Breast epithelium (tissue), 4 donors: ENCODE data around the gene ITPKB. TPM values are rescaled to one million over a fixed set of nuclear protein-coding genes. Genes with fewer than 3 reads are reported as not detected.
A peak's percentile ranks its signal among the peaks of the same experiment; 100 is the strongest.

ENCODE experiments used
- DNase-seq, 2 donors: peaks; one replicate each; pipeline ENCODE4 v3.0.0-alpha.2; 2019; ENCODE audit warnings: low spot score in 2 of 2
- H3K27ac ChIP-seq, 2 donors: fragments of 200-600 bp; sonication (generic) in 1 of 2; one replicate each; pipeline ENCODE4 v1.5.1; 2016 to 2019; ENCODE audit warnings: mild to moderate bottlenecking in 1 of 2
- H3K27me3 ChIP-seq, 2 donors: fragments of 200-600 bp; sonication (generic) in 1 of 2; one replicate each; pipeline versions ENCODE4 v1.5.1 to v1.6.0; 2017 to 2019; ENCODE audit warnings: control low read depth in 1 of 2, mild to moderate bottlenecking in 1 of 2
- H3K36me3 ChIP-seq: fragments of 200-600 bp; one replicate; pipeline ENCODE4 v1.5.1; 2019
- H3K4me1 ChIP-seq, 2 donors: fragments of 200-600 bp; sonication (generic); one replicate each; pipeline ENCODE4 v1.5.1; 2016 to 2019; ENCODE audit warnings: control low read depth in 1 of 2
- H3K4me3 ChIP-seq, 3 donors: fragments of 200-600 bp; sonication (generic); 1 replicate in 2 of 3; 2 replicates in 1 of 3; pipeline ENCODE4 v1.5.1; 2016 to 2019; ENCODE audit warnings: mild to moderate bottlenecking in 3 of 3, moderate library complexity in 2 of 3
- H3K9me3 ChIP-seq, 2 donors: fragments of 200-600 bp; sonication (generic) in 1 of 2; one replicate each; pipeline ENCODE4 v1.5.1; 2016 to 2019; ENCODE audit warnings: control low read depth in 1 of 2
- CTCF ChIP-seq, 3 donors: fragments of 450-650 bp; IDR thresholded peaks; one replicate each; pipeline ENCODE4 v1.5.1; 2016 to 2017; ENCODE audit warnings: antibody characterized with exemption in 3 of 3, mild to moderate bottlenecking in 3 of 3, moderate library complexity in 3 of 3
- POLR2A ChIP-seq: fragments of 450-650 bp; IDR thresholded peaks from one replicate; pipeline ENCODE4 v1.6.1; 2016; ENCODE audit warnings: antibody characterized with exemption, mild to moderate bottlenecking, moderate library complexity
- POLR2AphosphoS5 ChIP-seq, 3 donors: sonication (generic); formaldehyde crosslinking; IDR thresholded peaks; one replicate each; pipeline ENCODE4 v1.6.1; 2017; ENCODE audit warnings: antibody characterized with exemption in 3 of 3
- intact Hi-C: fragments of 100-400 bp; cut with DNase I; formaldehyde crosslinking; loops from one replicate; pipeline ENCODE4 v1.15.1; 2023; ENCODE audit warnings: low total_unique reads
- total RNA-seq, 3 donors: library from RNA; depleted of rRNA; stranded (reverse); fragments of >200 nt; gene quantifications; one replicate each; pipeline ENCODE4 v1.1.0, GENCODE V29; 2016

ITPKB gene
- total RNA-seq, 3 donors from 2014 or later: 24.0 to 37.6 (median 25.6) TPM

GRCh38 chr1:226656201-226656600, 82.9 kb downstream of the ITPKB start:
- no peak overlapping the region for H3K4me3 ChIP-seq
- H3K27ac ChIP-seq: peak overlapping the region; percentile 56 to 83
- intact Hi-C loops: no loop called here
- H3K9me3 ChIP-seq: no peaks in the 10 kb centered on the region
- H3K4me1 ChIP-seq: peaks cover 3 to 36% of the 10 kb centered on the region in 2 donors
- no peak for TF ChIP-seq CTCF (IDR thresholded peaks at IDR 0.05)
- no peak for TF ChIP-seq POLR2AphosphoS5 (IDR thresholded peaks at IDR 0.05)
- TF ChIP-seq POLR2A: no peak
- H3K36me3 ChIP-seq: no peaks in the 10 kb centered on the region
- DNase-seq: no peak
- H3K27me3 ChIP-seq: no peaks in the 10 kb centered on the region

GRCh38 chr1:226655251-226656163, 83.6 kb downstream of the ITPKB start:
- H3K4me1 ChIP-seq: peaks cover 3 to 35% of the 10 kb centered on the region in 2 donors
- H3K4me3 ChIP-seq: no peak overlapping the region
- no peak for DNase-seq
- intact Hi-C loops: no loop called here
- TF ChIP-seq CTCF (IDR thresholded peaks at IDR 0.05) (no peak), POLR2AphosphoS5 (IDR thresholded peaks at IDR 0.05) (no peak), POLR2A (no peak)
- H3K9me3 ChIP-seq: no peaks in the 10 kb centered on the region
- no peaks in the 10 kb centered on the region for H3K27me3 ChIP-seq
- H3K27ac ChIP-seq: peak overlapping the region; percentile 56 to 83
- H3K36me3 ChIP-seq: no peaks in the 10 kb centered on the region

GRCh38 chr1:226654668-226655055, 84.4 kb downstream of the ITPKB start:
- TF ChIP-seq POLR2A (no peak), CTCF (IDR thresholded peaks at IDR 0.05) (no peak), POLR2AphosphoS5 (IDR thresholded peaks at IDR 0.05) (no peak)

GRCh38 chr1:226654046-226654667, 84.9 kb downstream of the ITPKB start:
- DNase-seq: no peak
- no peaks in the 10 kb centered on the region for H3K9me3 ChIP-seq
- H3K27ac ChIP-seq: peak overlapping the region; percentile 56 to 83
- intact Hi-C loops: no loop called here
- TF ChIP-seq POLR2AphosphoS5 (IDR thresholded peaks at IDR 0.05) (no peak), CTCF (IDR thresholded peaks at IDR 0.05) (no peak), POLR2A (no peak)
- H3K4me1 ChIP-seq: peaks cover 3 to 31% of the 10 kb centered on the region in 2 donors
- no peaks in the 10 kb centered on the region for H3K36me3 ChIP-seq
- no peaks in the 10 kb centered on the region for H3K27me3 ChIP-seq
- no peak overlapping the region for H3K4me3 ChIP-seq

More at GRCh38 chr1:226654668-226655055, 84.4 kb downstream of the ITPKB start:
- H3K36me3 ChIP-seq: no peaks in the 10 kb centered on the region
- H3K9me3 ChIP-seq: no peaks in the 10 kb centered on the region
- no peak overlapping the region for H3K4me3 ChIP-seq
- H3K4me1 ChIP-seq: peaks cover 3 to 35% of the 10 kb centered on the region in 2 donors
- H3K27me3 ChIP-seq: no peaks in the 10 kb centered on the region
- intact Hi-C loops: no loop called here
- peak overlapping the region; percentile 56 to 83 for H3K27ac ChIP-seq
- no peak for DNase-seq
